ENCODE measurements around the gene AIFM2. TPM values are rescaled to one million over a fixed set of nuclear protein-coding genes. Genes with fewer than 3 reads are reported as not detected.

Gene AIFM2
- total and polyA plus RNA-seq, 2 experiments from 2014 or later: 5.7 to 8.1 TPM

DNA sequence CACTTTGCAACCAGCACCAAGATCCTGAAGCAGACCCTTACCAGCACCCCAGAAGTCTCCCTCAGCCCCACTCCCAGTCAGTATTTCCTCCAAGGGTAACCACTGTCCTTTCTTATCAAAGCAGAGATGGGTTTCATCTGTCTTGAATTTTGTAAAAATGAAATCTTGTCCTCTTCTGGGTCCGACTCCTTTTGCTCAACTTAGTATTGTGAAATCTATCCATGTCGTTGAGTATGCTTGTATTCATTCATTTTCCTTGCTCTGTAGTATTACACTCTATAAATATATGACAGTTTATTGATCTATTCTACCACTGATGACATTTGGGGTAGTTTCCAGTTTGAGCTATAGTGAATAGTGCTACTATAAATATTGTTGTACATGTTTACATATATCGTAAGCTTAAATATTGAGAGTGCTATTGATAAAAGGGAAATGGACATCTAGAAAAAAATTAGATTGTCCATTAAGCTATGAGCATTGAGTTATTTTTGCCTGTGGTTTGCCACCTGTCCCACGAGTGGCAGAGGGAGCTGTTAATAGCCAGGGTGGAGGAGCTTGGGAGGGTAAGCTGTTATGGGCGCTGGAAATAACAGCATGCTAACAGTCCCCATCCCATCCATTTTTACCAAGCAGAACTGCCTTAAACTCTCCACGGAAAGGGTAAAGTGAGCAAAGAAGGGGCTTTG, 36.5 kb downstream of the AIFM2 start:
- Histone ChIP-seq H3K79me2 (ENCODE audit: insufficient read depth) (no peaks in the 10 kb centered on the region), H3K27ac (no peak overlapping the region), H3K9ac (no peak overlapping the region), H3K27me3 (replicated peaks; ENCODE audit: insufficient read depth) (no peaks in the 10 kb centered on the region), H3K36me3 (ENCODE audit: low read depth) (no peaks in the 10 kb centered on the region), H4K20me1 (ENCODE audit: insufficient read depth) (no peaks in the 10 kb centered on the region), H3K4me3 (no peak overlapping the region), H3K4me1 (ENCODE audit: insufficient read depth) (no peaks in the 10 kb centered on the region), H2AFZ (no peak overlapping the region), H3K9me2 (ENCODE audit: insufficient read depth) (no peaks in the 10 kb centered on the region), H3K9me3 (ENCODE audit: low read depth) (no peaks in the 10 kb centered on the region), H3F3A (ENCODE audit: insufficient read depth) (no peaks in the 10 kb centered on the region), H3K4me2 (ENCODE audit: unreplicated experiment) (no peak overlapping the region)
- in situ Hi-C loops (cut with MboI): no loop called here
- no peak for DNase-seq
- 89 to 92% methylated on average over 6 of the region's 6 CpGs for WGBS, 2 experiments (ENCODE audit: low coverage in 1 of 2, low lambda C conversion rate in 2 of 2, missing lambda C conversion rate in 2 of 2)
- no peak for TF ChIP-seq EZH2 (IDR thresholded peaks at IDR 0.05; ENCODE audit: insufficient read depth, poor library complexity, severe bottlenecking)
- TF ChIP-seq EZH2phosphoT487 (IDR thresholded peaks at IDR 0.05; ENCODE audit: insufficient read depth, low read depth): no peak

DNA sequence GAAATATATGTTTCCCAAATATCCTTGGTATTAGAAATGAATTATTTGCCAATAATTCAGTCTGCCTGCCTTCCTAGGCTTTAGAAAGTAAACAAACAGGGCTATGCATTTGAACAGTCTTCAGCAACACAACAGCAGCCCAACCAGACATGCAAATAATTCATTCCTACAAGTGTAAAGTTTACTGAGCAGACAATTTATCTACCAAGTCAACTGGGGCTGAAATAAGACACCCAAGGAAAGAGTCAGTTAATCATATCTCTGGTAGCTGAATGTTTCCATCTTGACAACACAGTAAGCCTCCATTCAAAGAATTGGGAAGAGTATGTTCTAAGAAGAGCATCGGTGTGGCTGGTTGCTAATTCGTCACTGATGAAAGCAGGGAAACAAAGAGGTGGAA, 38.4 kb downstream of the AIFM2 start:
- Histone ChIP-seq H3K4me2 (ENCODE audit: unreplicated experiment) (no peak overlapping the region), H3K79me2 (ENCODE audit: insufficient read depth) (no peaks in the 10 kb centered on the region), H3K27me3 (replicated peaks; ENCODE audit: insufficient read depth) (no peaks in the 10 kb centered on the region), H3K36me3 (ENCODE audit: low read depth) (0 out of 2 replicates have a peak, but pooled peaks cover 3% of the 10 kb centered on the region), H3F3A (ENCODE audit: insufficient read depth) (no peaks in the 10 kb centered on the region), H3K9me3 (ENCODE audit: low read depth) (no peaks in the 10 kb centered on the region), H3K9ac (no peak overlapping the region), H3K9me2 (ENCODE audit: insufficient read depth) (no peaks in the 10 kb centered on the region), H3K27ac (no peak overlapping the region), H2AFZ (no peak overlapping the region), H3K4me3 (no peak overlapping the region), H4K20me1 (ENCODE audit: insufficient read depth) (no peaks in the 10 kb centered on the region), H3K4me1 (ENCODE audit: insufficient read depth) (no peaks in the 10 kb centered on the region)
- in situ Hi-C loops (cut with MboI): no loop called here
- no peak for DNase-seq
- no peak for TF ChIP-seq EZH2 (IDR thresholded peaks at IDR 0.05; ENCODE audit: insufficient read depth, poor library complexity, severe bottlenecking)
- no peak for TF ChIP-seq EZH2phosphoT487 (IDR thresholded peaks at IDR 0.05; ENCODE audit: insufficient read depth, low read depth)
- 91 to 100% methylated on average over 2 of the region's 2 CpGs for WGBS, 2 experiments (ENCODE audit: low coverage in 1 of 2, low lambda C conversion rate in 2 of 2, missing lambda C conversion rate in 2 of 2)

DNA sequence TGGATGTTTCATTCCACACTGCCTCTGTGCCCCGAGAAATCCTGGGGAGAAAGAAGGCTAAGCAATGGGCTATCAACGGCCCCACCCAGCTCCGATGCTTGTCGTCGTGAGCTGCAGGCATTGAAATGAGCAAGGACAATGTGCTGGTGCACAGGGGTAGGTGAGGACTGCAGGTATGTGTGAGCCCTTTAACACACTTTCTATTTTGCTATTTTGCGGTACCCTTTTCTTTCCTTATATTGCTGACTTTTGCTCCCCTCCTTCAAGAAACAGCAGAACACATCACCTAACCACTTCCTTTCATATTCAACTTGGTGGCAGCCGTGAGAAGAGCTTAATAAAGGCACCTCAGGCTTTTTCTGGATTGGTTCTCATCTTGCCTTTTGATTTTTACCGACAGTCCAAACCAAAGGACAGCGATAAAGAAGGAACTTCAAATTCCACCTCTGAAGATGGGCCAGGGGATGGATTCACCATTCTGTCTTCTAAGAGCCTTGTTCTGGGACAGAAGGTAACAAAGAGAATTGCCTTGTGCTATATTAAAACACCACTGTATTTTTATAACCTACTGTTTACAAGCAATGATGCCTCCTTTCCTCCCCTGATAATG, 39.2 kb downstream of the AIFM2 start:
- H3K27ac ChIP-seq: no peak overlapping the region
- no peak for TF ChIP-seq EZH2phosphoT487 (IDR thresholded peaks at IDR 0.05; ENCODE audit: insufficient read depth, low read depth)
- no peak for TF ChIP-seq EZH2 (IDR thresholded peaks at IDR 0.05; ENCODE audit: insufficient read depth, poor library complexity, severe bottlenecking)
- no peaks in the 10 kb centered on the region for H3K27me3 ChIP-seq (replicated peaks; ENCODE audit: insufficient read depth)
- no peaks in the 10 kb centered on the region for H3K4me1 ChIP-seq (ENCODE audit: insufficient read depth)
- no peaks in the 10 kb centered on the region for H3K79me2 ChIP-seq (ENCODE audit: insufficient read depth)
- no peak for DNase-seq
- H3K9me3 ChIP-seq (ENCODE audit: low read depth): no peaks in the 10 kb centered on the region
- no peak overlapping the region for H3K4me3 ChIP-seq
- in situ Hi-C loops (cut with MboI): no loop called here
- WGBS, 2 experiments (ENCODE audit: low coverage in 1 of 2, low lambda C conversion rate in 2 of 2, missing lambda C conversion rate in 2 of 2): 85 to 86% methylated on average over 9 of the region's 9 CpGs
- no peak overlapping the region for H3K4me2 ChIP-seq (ENCODE audit: unreplicated experiment)
- H4K20me1 ChIP-seq (ENCODE audit: insufficient read depth): no peaks in the 10 kb centered on the region
- no peak overlapping the region for H3K9ac ChIP-seq
- no peaks in the 10 kb centered on the region for H3F3A ChIP-seq (ENCODE audit: insufficient read depth)
- H3K36me3 ChIP-seq (ENCODE audit: low read depth): 0 out of 2 replicates have a peak, but pooled peaks cover 3% of the 10 kb centered on the region
- no peaks in the 10 kb centered on the region for H3K9me2 ChIP-seq (ENCODE audit: insufficient read depth)
- no peak overlapping the region for H2AFZ ChIP-seq

DNA sequence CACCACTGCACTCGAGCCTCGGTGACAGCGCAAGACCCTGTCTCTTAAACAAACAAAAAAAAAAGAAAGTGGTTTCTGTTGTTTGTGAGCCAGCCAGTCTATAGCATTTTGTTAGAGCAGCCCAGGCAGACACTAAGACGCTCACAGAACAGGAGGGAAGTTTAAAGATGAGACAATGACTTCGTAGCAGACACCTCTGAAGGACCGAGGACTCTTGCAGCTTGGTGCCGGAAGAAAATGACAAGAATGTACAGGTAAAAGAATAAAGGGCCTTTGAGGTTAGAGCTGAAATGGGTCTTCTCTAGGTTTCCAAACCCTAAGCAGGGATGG, 40.3 kb downstream of the AIFM2 start:
- no peak overlapping the region for H2AFZ ChIP-seq
- H3K27me3 ChIP-seq (replicated peaks; ENCODE audit: insufficient read depth): no peaks in the 10 kb centered on the region
- no peaks in the 10 kb centered on the region for H3K79me2 ChIP-seq (ENCODE audit: insufficient read depth)
- H3K36me3 ChIP-seq (ENCODE audit: low read depth): 0 out of 2 replicates have a peak, but pooled peaks cover 3% of the 10 kb centered on the region
- no peak for DNase-seq
- TF ChIP-seq EZH2 (IDR thresholded peaks at IDR 0.05; ENCODE audit: insufficient read depth, poor library complexity, severe bottlenecking): no peak
- TF ChIP-seq EZH2phosphoT487 (IDR thresholded peaks at IDR 0.05; ENCODE audit: insufficient read depth, low read depth): no peak
- no peaks in the 10 kb centered on the region for H3F3A ChIP-seq (ENCODE audit: insufficient read depth)
- H4K20me1 ChIP-seq (ENCODE audit: insufficient read depth): no peaks in the 10 kb centered on the region
- WGBS, 2 experiments (ENCODE audit: low coverage in 1 of 2, low lambda C conversion rate in 2 of 2, missing lambda C conversion rate in 2 of 2): 92 to 94% methylated on average over 7 of the region's 7 CpGs
- no peak overlapping the region for H3K9ac ChIP-seq
- in situ Hi-C loops (cut with MboI): no loop called here
- H3K9me2 ChIP-seq (ENCODE audit: insufficient read depth): no peaks in the 10 kb centered on the region
- no peak overlapping the region for H3K4me3 ChIP-seq
- no peaks in the 10 kb centered on the region for H3K4me1 ChIP-seq (ENCODE audit: insufficient read depth)
- H3K9me3 ChIP-seq (ENCODE audit: low read depth): no peaks in the 10 kb centered on the region
- no peak overlapping the region for H3K27ac ChIP-seq
- H3K4me2 ChIP-seq (ENCODE audit: unreplicated experiment): no peak overlapping the region

Measured in GM23248 (cell line).